WTC11 (cell line): ENCODE results near the gene ACIN1.
"Not testable (repeated sequence)": the region's sequence is repeated elsewhere in the genome, so short reads cannot be mapped to it uniquely, and the experiment has no call there.

Source experiments
- CTCF ChIP-seq: fragments of 200-600 bp; IDR thresholded peaks from 2 replicates; pipeline ENCODE4 v1.8.0; 2022; ENCODE audit warnings: antibody characterized with exemption
- TF ChIP-seq, protein P1 (sequence below): sonication (generic); formaldehyde crosslinking; IDR thresholded peaks from 2 replicates; pipeline ENCODE4 v1.8.1; 2023; ENCODE audit warnings: mild to moderate bottlenecking, missing genetic modification reagents

GRCh38 chr14:23108169-23108568, 13.2 kb upstream of the ACIN1 start:
- not testable (repeated sequence) for TF ChIP-seq CTCF
- TF ChIP-seq, protein P1, sequence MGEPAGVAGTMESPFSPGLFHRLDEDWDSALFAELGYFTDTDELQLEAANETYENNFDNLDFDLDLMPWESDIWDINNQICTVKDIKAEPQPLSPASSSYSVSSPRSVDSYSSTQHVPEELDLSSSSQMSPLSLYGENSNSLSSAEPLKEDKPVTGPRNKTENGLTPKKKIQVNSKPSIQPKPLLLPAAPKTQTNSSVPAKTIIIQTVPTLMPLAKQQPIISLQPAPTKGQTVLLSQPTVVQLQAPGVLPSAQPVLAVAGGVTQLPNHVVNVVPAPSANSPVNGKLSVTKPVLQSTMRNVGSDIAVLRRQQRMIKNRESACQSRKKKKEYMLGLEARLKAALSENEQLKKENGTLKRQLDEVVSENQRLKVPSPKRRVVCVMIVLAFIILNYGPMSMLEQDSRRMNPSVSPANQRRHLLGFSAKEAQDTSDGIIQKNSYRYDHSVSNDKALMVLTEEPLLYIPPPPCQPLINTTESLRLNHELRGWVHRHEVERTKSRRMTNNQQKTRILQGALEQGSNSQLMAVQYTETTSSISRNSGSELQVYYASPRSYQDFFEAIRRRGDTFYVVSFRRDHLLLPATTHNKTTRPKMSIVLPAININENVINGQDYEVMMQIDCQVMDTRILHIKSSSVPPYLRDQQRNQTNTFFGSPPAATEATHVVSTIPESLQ (CRISPR knock-in tag), result not testable (repeated sequence)
